ENCODE measurements around the gene SERGEF.

SERGEF gene

DNA sequence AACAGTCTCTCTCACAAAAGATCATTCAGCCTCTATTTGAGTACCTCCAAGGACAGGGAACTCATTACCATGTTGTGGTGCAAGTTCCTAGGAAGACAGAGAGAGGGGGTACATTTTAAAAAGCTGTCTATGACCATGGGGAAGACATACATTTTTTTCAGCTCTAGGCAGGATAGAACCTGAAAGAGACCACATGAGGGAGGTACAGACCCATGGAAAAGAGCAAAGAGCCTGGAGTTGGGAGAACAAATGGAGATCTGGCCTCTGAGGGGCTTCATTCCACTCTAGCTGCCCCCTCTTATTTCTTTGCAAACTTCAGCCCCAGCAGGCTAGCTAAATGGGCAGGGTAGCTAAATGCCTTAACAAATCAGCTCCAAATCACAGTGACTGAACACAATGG lies 241.9 kb downstream of the SERGEF start:
- no peak overlapping the region for H3K27ac ChIP-seq
- no peak for TF ChIP-seq ZFX (IDR thresholded peaks at IDR 0.05)
- TF ChIP-seq, protein P1, sequence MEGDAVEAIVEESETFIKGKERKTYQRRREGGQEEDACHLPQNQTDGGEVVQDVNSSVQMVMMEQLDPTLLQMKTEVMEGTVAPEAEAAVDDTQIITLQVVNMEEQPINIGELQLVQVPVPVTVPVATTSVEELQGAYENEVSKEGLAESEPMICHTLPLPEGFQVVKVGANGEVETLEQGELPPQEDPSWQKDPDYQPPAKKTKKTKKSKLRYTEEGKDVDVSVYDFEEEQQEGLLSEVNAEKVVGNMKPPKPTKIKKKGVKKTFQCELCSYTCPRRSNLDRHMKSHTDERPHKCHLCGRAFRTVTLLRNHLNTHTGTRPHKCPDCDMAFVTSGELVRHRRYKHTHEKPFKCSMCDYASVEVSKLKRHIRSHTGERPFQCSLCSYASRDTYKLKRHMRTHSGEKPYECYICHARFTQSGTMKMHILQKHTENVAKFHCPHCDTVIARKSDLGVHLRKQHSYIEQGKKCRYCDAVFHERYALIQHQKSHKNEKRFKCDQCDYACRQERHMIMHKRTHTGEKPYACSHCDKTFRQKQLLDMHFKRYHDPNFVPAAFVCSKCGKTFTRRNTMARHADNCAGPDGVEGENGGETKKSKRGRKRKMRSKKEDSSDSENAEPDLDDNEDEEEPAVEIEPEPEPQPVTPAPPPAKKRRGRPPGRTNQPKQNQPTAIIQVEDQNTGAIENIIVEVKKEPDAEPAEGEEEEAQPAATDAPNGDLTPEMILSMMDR (conservative IDR thresholded peaks at IDR 0.05), result no peak

- TF ChIP-seq ZFX (IDR thresholded peaks at IDR 0.05), result no peak
These were observed 242.7 kb downstream of the SERGEF start for GRCh38 chr11:17770048-17770652.

GRCh38 chr11:17769218-17769617 lies 243.6 kb downstream of the SERGEF start:
- H3K27ac ChIP-seq, result no peak overlapping the region
- TF ChIP-seq, protein P1 (conservative IDR thresholded peaks at IDR 0.05), result no peak
- TF ChIP-seq ZFX (IDR thresholded peaks at IDR 0.05), result no peak

More at GRCh38 chr11:17770048-17770652, 242.7 kb downstream of the SERGEF start:
- H3K27ac ChIP-seq, result peak overlapping the region; percentile 17

- TF ChIP-seq, protein P1 (conservative IDR thresholded peaks at IDR 0.05), result no peak
- TF ChIP-seq ZFX (IDR thresholded peaks at IDR 0.05), result no peak
- no peak overlapping the region for H3K27ac ChIP-seq
These were observed 244.3 kb downstream of the SERGEF start for GRCh38 chr11:17768547-17768946.

DNA sequence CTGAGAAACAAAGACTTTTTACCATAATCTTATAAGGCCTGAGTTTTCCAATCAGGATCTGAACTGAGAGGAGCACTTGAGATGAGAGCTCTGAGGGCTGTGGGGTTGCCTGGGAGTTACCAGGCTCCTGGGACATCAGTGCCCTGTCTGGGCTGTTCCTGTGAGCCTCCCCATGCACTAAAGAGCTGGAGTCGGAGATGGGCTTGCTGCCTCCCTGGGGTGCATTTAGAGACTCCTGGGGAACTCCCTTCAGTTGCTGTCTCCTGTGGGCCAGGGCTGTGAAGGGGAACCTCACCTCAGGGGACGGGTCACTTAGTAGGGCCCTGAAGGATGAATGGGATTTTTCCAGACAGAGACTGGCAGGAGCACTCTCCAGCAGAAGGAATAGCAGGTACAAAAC lies 244.9 kb downstream of the SERGEF start:
- TF ChIP-seq ZFX (IDR thresholded peaks at IDR 0.05), result no peak
- TF ChIP-seq, protein P1 (conservative IDR thresholded peaks at IDR 0.05), result no peak
- H3K27ac ChIP-seq, result no peak overlapping the region

- H3K27ac ChIP-seq, result no peak overlapping the region
- TF ChIP-seq ZFX (IDR thresholded peaks at IDR 0.05), result no peak
- TF ChIP-seq, protein P1 (conservative IDR thresholded peaks at IDR 0.05), result no peak
These were observed 245.5 kb downstream of the SERGEF start for GRCh38 chr11:17767301-17767885.

DNA sequence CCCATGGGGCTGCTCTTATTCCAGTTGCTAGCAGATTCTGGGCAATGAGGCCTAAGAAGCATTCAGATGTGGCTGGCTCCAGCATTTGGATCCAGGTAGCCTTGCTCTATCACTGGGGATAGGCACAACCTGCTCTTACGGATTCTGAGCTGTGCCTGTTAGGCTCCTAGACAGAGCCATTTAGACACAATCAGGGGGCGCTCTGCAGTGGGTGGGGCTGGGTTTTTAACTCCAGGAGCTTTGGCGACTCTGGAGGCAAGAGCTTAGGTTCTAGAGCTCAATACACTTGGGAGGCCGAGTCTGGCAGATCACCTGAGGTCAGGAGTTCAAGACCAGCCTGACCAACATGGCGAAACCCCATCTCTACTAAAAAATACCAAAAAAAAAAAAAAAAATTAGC lies 246.3 kb downstream of the SERGEF start:
- no peak overlapping the region for H3K27ac ChIP-seq
- no peak for TF ChIP-seq ZFX (IDR thresholded peaks at IDR 0.05)
- TF ChIP-seq, protein P1 (conservative IDR thresholded peaks at IDR 0.05), result peak; percentile 8; the same call in 1 of the 2 replicates

- TF ChIP-seq, protein P1 (conservative IDR thresholded peaks at IDR 0.05), result no peak
- TF ChIP-seq ZFX (IDR thresholded peaks at IDR 0.05), result no peak
- no peak overlapping the region for H3K27ac ChIP-seq
These were observed 246.8 kb downstream of the SERGEF start for GRCh38 chr11:17766073-17766359.
